Measurements from ENCODE around the gene CDH13. TPM values are rescaled to one million over a fixed set of nuclear protein-coding genes. Genes with fewer than 3 reads are reported as not detected.

Gene CDH13
- total RNA-seq, 1 donor from 2014 or later = 81.1 TPM

DNA sequence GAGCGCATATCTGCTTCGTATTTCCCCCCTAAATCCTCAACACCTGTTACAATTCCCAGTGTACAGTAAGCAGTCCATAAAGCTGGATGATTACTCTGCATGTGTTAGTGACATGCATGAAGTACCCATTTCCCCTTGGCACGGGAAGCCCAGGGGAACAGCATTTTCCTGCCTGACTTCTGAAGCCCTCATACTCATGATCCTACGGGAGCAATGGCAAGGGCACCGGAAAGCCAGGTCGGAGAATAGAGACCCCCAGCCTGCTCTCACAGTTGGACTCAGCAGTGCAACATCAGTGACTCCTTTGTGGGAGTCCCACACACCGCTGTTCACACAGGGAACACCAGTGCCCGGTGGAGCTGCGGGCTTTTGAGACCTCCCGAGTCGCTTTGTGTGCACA lies 336.9 kb downstream of the CDH13 start:
- Mint-ChIP-seq H3K4me1 (ENCODE audit: low read depth, unreplicated experiment) (peaks cover 17% of the 10 kb centered on the region), H3K36me3 (ENCODE audit: unreplicated experiment) (no peaks in the 10 kb centered on the region), H3K27ac (ENCODE audit: unreplicated experiment) (peak overlapping the region; percentile 86), H3K9me3 (ENCODE audit: unreplicated experiment) (no peaks in the 10 kb centered on the region), H3K4me3 (ENCODE audit: unreplicated experiment) (no peak overlapping the region), H3K27me3 (ENCODE audit: unreplicated experiment) (peaks cover 6% of the 10 kb centered on the region)
- TF ChIP-seq, protein P1, sequence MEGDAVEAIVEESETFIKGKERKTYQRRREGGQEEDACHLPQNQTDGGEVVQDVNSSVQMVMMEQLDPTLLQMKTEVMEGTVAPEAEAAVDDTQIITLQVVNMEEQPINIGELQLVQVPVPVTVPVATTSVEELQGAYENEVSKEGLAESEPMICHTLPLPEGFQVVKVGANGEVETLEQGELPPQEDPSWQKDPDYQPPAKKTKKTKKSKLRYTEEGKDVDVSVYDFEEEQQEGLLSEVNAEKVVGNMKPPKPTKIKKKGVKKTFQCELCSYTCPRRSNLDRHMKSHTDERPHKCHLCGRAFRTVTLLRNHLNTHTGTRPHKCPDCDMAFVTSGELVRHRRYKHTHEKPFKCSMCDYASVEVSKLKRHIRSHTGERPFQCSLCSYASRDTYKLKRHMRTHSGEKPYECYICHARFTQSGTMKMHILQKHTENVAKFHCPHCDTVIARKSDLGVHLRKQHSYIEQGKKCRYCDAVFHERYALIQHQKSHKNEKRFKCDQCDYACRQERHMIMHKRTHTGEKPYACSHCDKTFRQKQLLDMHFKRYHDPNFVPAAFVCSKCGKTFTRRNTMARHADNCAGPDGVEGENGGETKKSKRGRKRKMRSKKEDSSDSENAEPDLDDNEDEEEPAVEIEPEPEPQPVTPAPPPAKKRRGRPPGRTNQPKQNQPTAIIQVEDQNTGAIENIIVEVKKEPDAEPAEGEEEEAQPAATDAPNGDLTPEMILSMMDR (IDR thresholded peaks at IDR 0.05; ENCODE audit: partially characterized antibody, unreplicated experiment) = no peak
- DNase-seq = peak; percentile 22

DNA sequence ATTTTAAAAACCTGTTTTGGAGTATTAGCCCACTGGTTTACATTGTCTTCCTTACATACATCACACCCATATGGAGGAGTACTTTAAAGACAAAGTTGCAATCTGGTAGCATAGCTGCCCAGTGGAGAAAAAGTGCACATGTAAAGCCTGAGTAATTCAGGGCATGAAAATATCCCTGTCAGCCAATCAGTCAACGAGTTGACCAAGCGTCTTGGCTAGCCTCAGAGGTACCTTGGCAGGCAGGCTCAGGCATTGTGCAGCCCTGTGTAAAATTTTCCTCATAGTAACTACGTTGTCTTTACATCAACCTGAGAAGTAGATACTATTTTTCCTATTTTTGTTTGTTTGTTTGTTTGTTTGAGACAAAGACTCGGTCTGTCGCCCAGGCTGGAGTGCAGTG lies 339.0 kb downstream of the CDH13 start:
- Mint-ChIP-seq H3K27me3 (ENCODE audit: unreplicated experiment) (peaks cover 6% of the 10 kb centered on the region), H3K36me3 (ENCODE audit: unreplicated experiment) (no peaks in the 10 kb centered on the region), H3K4me3 (ENCODE audit: unreplicated experiment) (no peak overlapping the region), H3K9me3 (ENCODE audit: unreplicated experiment) (no peaks in the 10 kb centered on the region), H3K27ac (ENCODE audit: unreplicated experiment) (no peak overlapping the region), H3K4me1 (ENCODE audit: low read depth, unreplicated experiment) (peaks cover 17% of the 10 kb centered on the region)
- DNase-seq = no peak
- TF ChIP-seq, protein P1 (IDR thresholded peaks at IDR 0.05; ENCODE audit: partially characterized antibody, unreplicated experiment) = no peak

DNA sequence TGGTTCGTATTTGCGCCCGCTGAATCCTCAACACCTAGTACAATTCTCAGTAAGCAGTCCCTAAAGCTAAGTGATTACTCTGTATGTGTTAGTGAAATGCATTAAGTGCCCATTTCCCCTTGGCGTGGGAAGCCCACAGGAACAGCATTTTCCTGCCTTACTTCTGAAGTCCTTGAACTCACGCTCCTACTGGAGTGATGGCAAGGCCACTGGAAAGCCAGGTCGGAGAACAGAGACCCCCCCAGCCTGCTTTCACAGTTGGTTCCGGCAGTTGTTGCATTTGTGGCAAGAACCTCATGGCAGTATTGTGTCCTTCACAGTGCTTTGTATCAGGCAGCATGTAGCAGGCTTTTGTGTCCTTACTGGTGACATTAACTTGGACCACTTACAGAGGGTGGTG lies 340.7 kb downstream of the CDH13 start:
- H3K27ac Mint-ChIP-seq (ENCODE audit: unreplicated experiment) = no peak overlapping the region
- H3K9me3 Mint-ChIP-seq (ENCODE audit: unreplicated experiment) = no peaks in the 10 kb centered on the region
- peaks cover 4% of the 10 kb centered on the region for H3K27me3 Mint-ChIP-seq (ENCODE audit: unreplicated experiment)
- peaks cover 20% of the 10 kb centered on the region for H3K4me1 Mint-ChIP-seq (ENCODE audit: low read depth, unreplicated experiment)
- TF ChIP-seq, protein P1 (IDR thresholded peaks at IDR 0.05; ENCODE audit: partially characterized antibody, unreplicated experiment) = no peak
- DNase-seq = no peak
- no peak overlapping the region for H3K4me3 Mint-ChIP-seq (ENCODE audit: unreplicated experiment)
- peaks cover 6% of the 10 kb centered on the region for H3K36me3 Mint-ChIP-seq (ENCODE audit: unreplicated experiment)

DNA sequence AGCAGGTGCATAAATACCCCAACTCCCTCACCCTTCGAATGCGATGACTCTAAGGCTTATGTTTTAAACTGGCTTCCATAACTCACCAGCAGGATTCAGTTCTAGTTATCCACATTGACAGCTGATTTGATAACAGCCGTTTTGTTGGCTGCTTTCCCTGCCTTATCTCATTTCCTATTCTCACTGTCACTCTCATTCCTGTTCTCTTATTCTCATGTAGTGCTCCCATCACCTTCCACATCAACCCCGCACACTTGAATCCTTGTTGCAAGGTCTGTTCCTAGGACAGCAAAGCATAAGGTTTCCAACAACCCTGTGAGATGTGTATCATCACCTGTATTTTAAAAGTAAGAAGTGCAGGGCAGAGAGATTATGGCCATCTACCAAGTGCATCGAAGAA lies 344.4 kb downstream of the CDH13 start:
- no peak for DNase-seq
- H3K4me1 Mint-ChIP-seq (ENCODE audit: low read depth, unreplicated experiment) = peaks cover 16% of the 10 kb centered on the region
- H3K36me3 Mint-ChIP-seq (ENCODE audit: unreplicated experiment) = peaks cover 10% of the 10 kb centered on the region
- no peak overlapping the region for H3K27ac Mint-ChIP-seq (ENCODE audit: unreplicated experiment)
- H3K4me3 Mint-ChIP-seq (ENCODE audit: unreplicated experiment) = no peak overlapping the region
- no peaks in the 10 kb centered on the region for H3K9me3 Mint-ChIP-seq (ENCODE audit: unreplicated experiment)
- TF ChIP-seq, protein P1 (IDR thresholded peaks at IDR 0.05; ENCODE audit: partially characterized antibody, unreplicated experiment) = no peak
- peaks cover 9% of the 10 kb centered on the region for H3K27me3 Mint-ChIP-seq (ENCODE audit: unreplicated experiment)

DNA sequence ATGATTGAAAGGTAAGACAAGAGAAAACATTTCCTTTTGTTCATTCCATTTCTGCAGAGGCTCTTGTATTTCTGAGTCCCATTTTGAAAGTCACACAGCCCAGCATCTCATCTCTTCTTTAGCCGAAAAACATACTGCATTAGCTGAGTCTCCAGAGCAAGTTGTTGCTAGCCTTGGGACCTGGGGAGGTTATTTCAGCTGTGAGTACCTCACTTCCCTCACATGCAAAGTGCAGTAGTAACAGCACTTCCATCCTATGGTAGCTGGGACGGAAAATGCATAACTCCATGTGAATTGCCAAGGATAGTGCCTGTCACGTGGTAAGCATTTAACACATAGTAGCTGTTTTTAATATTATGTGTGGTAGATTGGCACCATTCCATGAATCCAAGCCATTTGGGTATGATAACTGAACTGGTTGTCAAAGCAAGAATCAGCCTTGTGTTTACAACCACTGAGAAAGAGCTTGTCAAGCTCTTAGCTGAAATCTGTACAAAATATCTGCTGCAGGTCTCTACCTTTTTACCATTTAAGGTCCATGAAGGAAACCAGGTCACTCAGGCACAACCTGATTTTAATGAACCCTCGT lies 345.7 kb downstream of the CDH13 start:
- no peak for DNase-seq
- Mint-ChIP-seq H3K9me3 (ENCODE audit: unreplicated experiment) (peaks cover under 1% of the 10 kb centered on the region), H3K4me3 (ENCODE audit: unreplicated experiment) (peak overlapping the region; percentile 9), H3K27me3 (ENCODE audit: unreplicated experiment) (peaks cover 7% of the 10 kb centered on the region), H3K27ac (ENCODE audit: unreplicated experiment) (peak overlapping the region; percentile 13), H3K36me3 (ENCODE audit: unreplicated experiment) (peaks cover 11% of the 10 kb centered on the region), H3K4me1 (ENCODE audit: low read depth, unreplicated experiment) (peaks cover 16% of the 10 kb centered on the region)
- TF ChIP-seq, protein P1 (IDR thresholded peaks at IDR 0.05; ENCODE audit: partially characterized antibody, unreplicated experiment) = no peak
